Measurements from ENCODE around the gene SLC27A6.
"Not testable (repeated sequence)": the region's sequence is repeated elsewhere in the genome, so short reads cannot be mapped to it uniquely, and the experiment has no call there.

Gene SLC27A6, protein sequence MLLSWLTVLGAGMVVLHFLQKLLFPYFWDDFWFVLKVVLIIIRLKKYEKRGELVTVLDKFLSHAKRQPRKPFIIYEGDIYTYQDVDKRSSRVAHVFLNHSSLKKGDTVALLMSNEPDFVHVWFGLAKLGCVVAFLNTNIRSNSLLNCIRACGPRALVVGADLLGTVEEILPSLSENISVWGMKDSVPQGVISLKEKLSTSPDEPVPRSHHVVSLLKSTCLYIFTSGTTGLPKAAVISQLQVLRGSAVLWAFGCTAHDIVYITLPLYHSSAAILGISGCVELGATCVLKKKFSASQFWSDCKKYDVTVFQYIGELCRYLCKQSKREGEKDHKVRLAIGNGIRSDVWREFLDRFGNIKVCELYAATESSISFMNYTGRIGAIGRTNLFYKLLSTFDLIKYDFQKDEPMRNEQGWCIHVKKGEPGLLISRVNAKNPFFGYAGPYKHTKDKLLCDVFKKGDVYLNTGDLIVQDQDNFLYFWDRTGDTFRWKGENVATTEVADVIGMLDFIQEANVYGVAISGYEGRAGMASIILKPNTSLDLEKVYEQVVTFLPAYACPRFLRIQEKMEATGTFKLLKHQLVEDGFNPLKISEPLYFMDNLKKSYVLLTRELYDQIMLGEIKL

DNA sequence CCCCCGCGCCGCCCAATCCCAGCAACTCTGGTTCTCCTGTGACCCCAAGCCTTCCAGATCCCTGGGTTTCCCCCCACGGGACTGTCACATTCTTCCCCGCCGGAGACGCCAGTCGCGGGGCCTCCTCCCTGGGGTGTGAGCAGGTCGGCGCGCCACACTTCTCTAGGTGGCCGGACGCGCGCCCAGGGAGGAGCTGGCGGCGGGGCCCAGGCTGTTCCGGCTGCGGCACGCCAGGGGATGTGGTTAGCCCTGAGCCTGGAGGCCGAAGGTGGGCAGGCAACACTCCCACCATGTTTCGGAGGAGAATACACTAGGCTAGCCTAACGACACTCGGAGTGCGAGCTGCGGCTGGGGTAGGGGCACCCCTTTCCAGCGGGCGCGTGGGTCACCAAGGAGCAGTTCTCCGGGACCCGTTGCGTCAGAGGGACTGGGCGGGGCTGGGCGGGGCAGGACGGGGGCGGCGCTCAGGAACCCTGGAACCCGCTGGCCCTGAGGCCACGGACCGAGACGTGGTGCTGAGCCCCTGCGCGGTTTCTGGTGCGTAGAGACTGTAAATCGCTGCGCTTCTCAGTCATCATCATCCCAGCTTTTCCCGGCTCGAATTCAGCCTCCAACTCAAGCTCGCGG is at the start of gene SLC27A6:
TSS of gene SLC27A6 (plus strand) at position 478 of the 627 bp plus-strand sequence. CDS start 650 bp downstream, outside the sequence.
- no peak for DNase-seq
- Mint-ChIP-seq H3K4me3 (no peak within 1 kb of the TSS), H3K4me1 (ENCODE audit: low read depth) (peaks cover 2% of the 10 kb centered on the region), H3K27me3 (peaks cover 34% of the 10 kb centered on the region), H3K9me3 (peaks cover 9% of the 10 kb centered on the region), H3K36me3 (ENCODE audit: low read depth) (no peaks in the 10 kb centered on the region), H3K27ac (no peak within 1 kb of the TSS)

- no peaks in the 10 kb centered on the region for H3K9me3 Mint-ChIP-seq
- H3K27me3 Mint-ChIP-seq = peaks cover 13% of the 10 kb centered on the region
- no peaks in the 10 kb centered on the region for H3K36me3 Mint-ChIP-seq (ENCODE audit: low read depth)
- no peak for DNase-seq
- H3K27ac Mint-ChIP-seq = no peak overlapping the region
- no peaks in the 10 kb centered on the region for H3K4me1 Mint-ChIP-seq (ENCODE audit: low read depth)
- no peak overlapping the region for H3K4me3 Mint-ChIP-seq
These were observed 45.7 kb upstream of the SLC27A6 start for GRCh38 chr5:128919542-128919941.

DNA sequence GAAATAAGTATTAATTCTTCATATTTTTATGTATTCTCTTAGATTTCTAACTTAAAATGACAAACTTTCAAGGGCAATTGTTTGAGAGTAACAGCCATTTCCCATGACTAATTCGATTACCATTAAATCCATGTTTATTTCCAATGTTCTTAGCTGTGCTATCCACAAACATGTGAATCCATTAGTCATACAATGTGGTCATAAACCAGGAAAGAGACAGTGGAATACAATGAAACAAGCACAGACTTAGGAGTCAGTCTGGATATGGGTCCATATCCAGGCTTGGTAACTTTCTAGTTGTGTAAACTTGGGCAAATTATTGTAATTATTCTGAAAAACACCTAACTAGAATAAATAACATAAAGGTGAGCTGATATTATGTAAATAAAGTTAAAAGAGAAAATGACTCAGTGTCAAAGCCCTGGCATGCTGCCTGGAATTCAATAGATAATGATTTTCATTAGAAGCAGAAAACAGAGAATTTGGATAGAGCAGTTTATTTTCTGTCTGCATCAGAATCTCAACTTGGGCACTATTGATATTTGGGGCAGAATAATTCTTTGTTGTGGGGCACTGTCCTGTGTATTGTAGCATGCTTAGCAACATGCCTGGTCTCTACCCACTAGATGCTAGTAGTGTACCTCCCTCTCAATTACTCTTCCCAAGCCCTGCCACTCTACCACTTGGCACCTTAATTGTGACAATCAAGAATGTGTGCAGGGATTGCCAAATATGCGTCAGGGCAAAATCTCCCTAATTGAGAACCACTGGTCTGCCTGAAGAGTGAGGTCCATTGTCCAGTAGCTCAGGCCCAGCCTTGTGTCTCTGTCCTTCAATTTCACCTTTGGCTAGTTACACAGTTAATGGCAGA is 44.7 kb upstream of the SLC27A6 start:
- H3K4me3 Mint-ChIP-seq = no peak overlapping the region
- H3K36me3 Mint-ChIP-seq (ENCODE audit: low read depth) = no peaks in the 10 kb centered on the region
- H3K27ac Mint-ChIP-seq = no peak overlapping the region
- H3K9me3 Mint-ChIP-seq = no peaks in the 10 kb centered on the region
- DNase-seq = no peak
- H3K27me3 Mint-ChIP-seq = peaks cover 11% of the 10 kb centered on the region
- H3K4me1 Mint-ChIP-seq (ENCODE audit: low read depth) = no peaks in the 10 kb centered on the region

- no peak overlapping the region for H3K4me3 Mint-ChIP-seq
- H3K36me3 Mint-ChIP-seq (ENCODE audit: low read depth) = no peaks in the 10 kb centered on the region
- no peaks in the 10 kb centered on the region for H3K4me1 Mint-ChIP-seq (ENCODE audit: low read depth)
- H3K9me3 Mint-ChIP-seq = no peaks in the 10 kb centered on the region
- H3K27ac Mint-ChIP-seq = no peak overlapping the region
- peaks cover 8% of the 10 kb centered on the region for H3K27me3 Mint-ChIP-seq
- no peak for DNase-seq
These were observed 41.0 kb upstream of the SLC27A6 start for GRCh38 chr5:128924299-128924698.

DNA sequence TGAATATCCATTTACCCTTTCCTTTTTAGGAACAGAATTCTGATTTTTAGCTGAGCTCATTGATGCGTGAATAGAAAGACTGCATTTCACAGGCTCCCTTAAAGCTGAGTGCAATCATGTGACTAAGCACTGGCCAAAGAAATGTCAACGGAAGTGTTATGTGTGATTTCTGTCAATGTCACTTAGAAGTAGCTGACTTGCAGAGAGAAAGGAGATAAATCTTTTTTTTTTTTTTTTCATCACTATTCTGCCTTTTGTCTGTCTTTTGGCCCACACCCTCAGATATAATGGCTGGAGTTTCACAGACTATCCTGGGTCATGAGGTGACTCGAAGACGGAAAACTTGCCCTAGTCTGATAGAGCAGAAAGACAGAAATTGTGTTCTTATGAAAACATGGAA is 39.3 kb upstream of the SLC27A6 start:
- Mint-ChIP-seq H3K4me1 (ENCODE audit: low read depth) (no peaks in the 10 kb centered on the region), H3K27ac (no peak overlapping the region), H3K27me3 (peaks cover 3% of the 10 kb centered on the region), H3K9me3 (no peaks in the 10 kb centered on the region), H3K4me3 (no peak overlapping the region), H3K36me3 (ENCODE audit: low read depth) (no peaks in the 10 kb centered on the region)
- no peak for DNase-seq

DNA sequence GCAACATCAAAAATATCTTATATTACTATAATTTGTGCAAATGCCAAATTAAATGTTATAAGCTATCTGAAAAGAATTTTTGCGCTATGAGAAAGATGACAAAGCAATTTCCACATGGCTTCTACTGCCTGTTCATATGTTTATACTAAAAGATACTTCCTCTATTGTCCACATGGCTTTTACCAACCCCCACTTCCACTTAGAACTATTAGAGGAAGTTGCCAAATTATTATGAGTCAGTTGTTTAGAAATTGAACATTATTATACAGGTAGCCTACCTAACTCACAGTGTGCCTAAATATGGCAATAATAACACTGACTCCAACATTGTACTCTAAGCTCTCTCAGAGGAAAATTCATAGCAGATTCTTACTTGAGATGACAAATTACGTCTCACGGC is 37.6 kb upstream of the SLC27A6 start:
- H3K27ac Mint-ChIP-seq = no peak overlapping the region
- no peak for DNase-seq
- H3K36me3 Mint-ChIP-seq (ENCODE audit: low read depth) = no peaks in the 10 kb centered on the region
- H3K4me3 Mint-ChIP-seq = no peak overlapping the region
- peaks cover 2% of the 10 kb centered on the region for H3K27me3 Mint-ChIP-seq
- no peaks in the 10 kb centered on the region for H3K9me3 Mint-ChIP-seq
- no peaks in the 10 kb centered on the region for H3K4me1 Mint-ChIP-seq (ENCODE audit: low read depth)

- not testable (repeated sequence) for H3K4me1 Mint-ChIP-seq (ENCODE audit: low read depth); H3K27me3 Mint-ChIP-seq
These were observed 33.1 kb upstream of the SLC27A6 start for GRCh38 chr5:128932232-128932631.

DNA sequence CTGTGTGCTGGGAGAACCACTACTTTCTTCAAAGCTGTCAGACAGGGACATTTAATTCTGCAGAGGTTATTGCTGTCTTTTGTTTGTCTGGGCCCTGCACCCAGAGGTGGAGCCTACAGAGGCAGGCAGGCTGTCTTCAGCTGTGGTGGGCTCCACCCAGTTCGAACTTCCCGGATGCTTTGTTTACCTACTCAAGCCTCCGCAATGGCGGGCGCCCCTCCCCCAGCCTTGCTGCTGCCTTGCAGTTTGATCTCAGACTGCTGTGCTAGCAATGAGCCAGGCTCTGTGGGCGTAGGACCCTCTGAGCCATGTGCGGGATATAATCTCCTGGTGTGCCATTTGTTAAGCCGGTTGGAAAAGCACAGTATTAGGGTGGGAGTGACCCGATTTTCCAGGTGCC is 22.2 kb upstream of the SLC27A6 start:
- H3K27ac Mint-ChIP-seq; H3K36me3 Mint-ChIP-seq (ENCODE audit: low read depth); H3K27me3 Mint-ChIP-seq; H3K9me3 Mint-ChIP-seq; H3K4me3 Mint-ChIP-seq; H3K4me1 Mint-ChIP-seq (ENCODE audit: low read depth); DNase-seq: not testable (repeated sequence)

More at GRCh38 chr5:128932232-128932631, 33.1 kb upstream of the SLC27A6 start:
- not testable (repeated sequence) for H3K9me3 Mint-ChIP-seq; H3K4me3 Mint-ChIP-seq; H3K36me3 Mint-ChIP-seq (ENCODE audit: low read depth); DNase-seq; H3K27ac Mint-ChIP-seq

- H3K9me3 Mint-ChIP-seq = no peaks in the 10 kb centered on the region
These were observed 15.3 kb upstream of the SLC27A6 start for GRCh38 chr5:128949847-128950546.

GRCh38 chr5:128951301-128951700 is 14.0 kb upstream of the SLC27A6 start:
- not testable (repeated sequence) for H3K27me3 Mint-ChIP-seq; DNase-seq; H3K9me3 Mint-ChIP-seq; H3K27ac Mint-ChIP-seq; H3K4me3 Mint-ChIP-seq; H3K4me1 Mint-ChIP-seq (ENCODE audit: low read depth); H3K36me3 Mint-ChIP-seq (ENCODE audit: low read depth)

More at GRCh38 chr5:128949847-128950546, 15.3 kb upstream of the SLC27A6 start:
- H3K4me1 Mint-ChIP-seq (ENCODE audit: low read depth) = no peaks in the 10 kb centered on the region
- no peak for DNase-seq
- H3K4me3 Mint-ChIP-seq = no peak overlapping the region
- no peaks in the 10 kb centered on the region for H3K27me3 Mint-ChIP-seq
- no peak overlapping the region for H3K27ac Mint-ChIP-seq
- H3K36me3 Mint-ChIP-seq (ENCODE audit: low read depth) = no peaks in the 10 kb centered on the region

- no peak overlapping the region for H3K4me3 Mint-ChIP-seq
- H3K9me3 Mint-ChIP-seq = peaks cover 10% of the 10 kb centered on the region
- no peak overlapping the region for H3K27ac Mint-ChIP-seq
- H3K4me1 Mint-ChIP-seq (ENCODE audit: low read depth) = no peaks in the 10 kb centered on the region
- no peak for DNase-seq
- no peaks in the 10 kb centered on the region for H3K27me3 Mint-ChIP-seq
- H3K36me3 Mint-ChIP-seq (ENCODE audit: low read depth) = no peaks in the 10 kb centered on the region
These were observed 9.1 kb upstream of the SLC27A6 start for GRCh38 chr5:128956164-128956563.

- Mint-ChIP-seq H3K36me3 (ENCODE audit: low read depth) (no peaks in the 10 kb centered on the region), H3K27ac (no peak overlapping the region), H3K4me1 (ENCODE audit: low read depth) (peaks cover 2% of the 10 kb centered on the region), H3K9me3 (peaks cover 13% of the 10 kb centered on the region), H3K4me3 (no peak overlapping the region), H3K27me3 (peaks cover 33% of the 10 kb centered on the region)
- DNase-seq = no peak
These were observed 3.1 kb upstream of the SLC27A6 start for GRCh38 chr5:128962211-128962610.

GRCh38 chr5:128965638-128966302 is 482 bp downstream of the SLC27A6 start:
- Mint-ChIP-seq H3K4me1 (ENCODE audit: low read depth) (peaks cover 2% of the 10 kb centered on the region), H3K27me3 (peaks cover 35% of the 10 kb centered on the region), H3K36me3 (ENCODE audit: low read depth) (no peaks in the 10 kb centered on the region), H3K9me3 (peaks cover 7% of the 10 kb centered on the region), H3K4me3 (no peak overlapping the region), H3K27ac (no peak overlapping the region)
- no peak for DNase-seq
